HepG2 (cell line): Measurements from ENCODE around the gene FMNL1. TPM values are rescaled to one million over a fixed set of nuclear protein-coding genes. Genes with fewer than 3 reads are reported as not detected.

ENCODE experiments used
- ATF7-NPFF ChIP-seq: sonication (generic); formaldehyde crosslinking; IDR thresholded peaks from 2 replicates; pipeline ENCODE4 v1.8.1; 2023; ENCODE audit warnings: mild to moderate bottlenecking, low read depth, missing genetic modification reagents, moderate library complexity
- GZF1 ChIP-seq: sonication (generic); formaldehyde crosslinking; IDR thresholded peaks from 2 replicates; pipeline ENCODE4 v1.5.1; 2020; ENCODE audit warnings: mild to moderate bottlenecking, missing genetic modification reagents
- HDAC2 ChIP-seq: sonication (generic); formaldehyde crosslinking; IDR thresholded peaks from 2 replicates; pipeline ENCODE4 v1.4.0; 2020; ENCODE audit warnings: missing genetic modification reagents
- HNRNPLL ChIP-seq: fragments of 200-400 bp; formaldehyde crosslinking; IDR thresholded peaks from 2 replicates; pipeline ENCODE4 v1.6.1; 2017; ENCODE audit warnings: mild to moderate bottlenecking, low read depth, low read length; ENCODE audit not compliant: poor library complexity, severe bottlenecking
- HOXD1 ChIP-seq: sonication (generic); formaldehyde crosslinking; IDR thresholded peaks from 2 replicates; pipeline ENCODE4 v1.5.0; 2020; ENCODE audit warnings: missing genetic modification reagents
- NFYB ChIP-seq: sonication (generic); formaldehyde crosslinking; IDR thresholded peaks from 2 replicates; pipeline ENCODE4 v1.4.0; 2020; ENCODE audit warnings: missing genetic modification reagents
- NR2F6 ChIP-seq, 2 experiments: IDR thresholded peaks; 2 replicates each; pipeline ENCODE4 v1.6.1; 2016; ENCODE audit warnings: antibody characterized with exemption in 1 of 2, mild to moderate bottlenecking in 1 of 2
- PITX1 ChIP-seq: sonication (generic); formaldehyde crosslinking; IDR thresholded peaks from 2 replicates; pipeline ENCODE4 v1.5.1; 2020; ENCODE audit warnings: mild to moderate bottlenecking, missing genetic modification reagents
- RFX3 ChIP-seq: IDR thresholded peaks from 2 replicates; pipeline ENCODE4 v1.6.1; 2016; ENCODE audit warnings: missing biosample characterization, missing genetic modification reagents
- SIN3B ChIP-seq: fragments of 150-350 bp; IDR thresholded peaks from 2 replicates; pipeline ENCODE4 v1.6.1; 2014; ENCODE audit warnings: low read length
- SRF ChIP-seq: IDR thresholded peaks from 2 replicates; pipeline ENCODE4 v1.6.1; 2011; ENCODE audit warnings: mild to moderate bottlenecking, low read depth, low read length, moderate library complexity
- U2AF1 ChIP-seq: fragments of 200-400 bp; formaldehyde crosslinking; optimal IDR thresholded peaks from 2 replicates; pipeline ENCODE3; 2017; ENCODE audit warnings: mild to moderate bottlenecking, low read depth, low read length
- ZBTB38 ChIP-seq: sonication (generic); formaldehyde crosslinking; IDR thresholded peaks from 2 replicates; pipeline ENCODE4 v1.5.1; 2020; ENCODE audit warnings: mild to moderate bottlenecking, missing genetic modification reagents
- ZFP37 ChIP-seq: sonication (generic); formaldehyde crosslinking; IDR thresholded peaks from 2 replicates; pipeline ENCODE4 v1.4.0; 2020; ENCODE audit warnings: missing genetic modification reagents, borderline replicate concordance
- ZNF232 ChIP-seq: sonication (generic); formaldehyde crosslinking; IDR thresholded peaks from 2 replicates; pipeline ENCODE4 v1.4.0; 2020; ENCODE audit warnings: missing genetic modification reagents, borderline replicate concordance
- ZNF30 ChIP-seq: sonication (generic); formaldehyde crosslinking; IDR thresholded peaks from 2 replicates; pipeline ENCODE4 v1.5.0; 2020; ENCODE audit warnings: mild to moderate bottlenecking, missing genetic modification reagents
- ZNF33B ChIP-seq: sonication (generic); formaldehyde crosslinking; IDR thresholded peaks from 2 replicates; pipeline ENCODE4 v1.5.1; 2020; ENCODE audit warnings: mild to moderate bottlenecking, missing genetic modification reagents
- ZSCAN21 ChIP-seq: sonication (generic); formaldehyde crosslinking; IDR thresholded peaks from 2 replicates; pipeline ENCODE4 v1.8.0; 2022; ENCODE audit warnings: mild to moderate bottlenecking, missing genetic modification reagents, moderate library complexity, borderline replicate concordance
- polyA plus RNA-seq, 8 experiments: library from polyadenylated mRNA; depleted of rRNA in 3 of 8; stranded (reverse) in 7 of 8; unstranded in 1 of 8; fragments of >200 nt; fragmentation: Illumina TruSeq in 4 of 8; extraction: Trizol in 4 of 8; gene quantifications; 2 replicates each; pipeline versions ENCODE4 v1.2.1 to v1.2.3, GENCODE V29; 2011 to 2016; ENCODE audit warnings: low read depth in 4 of 8, missing spikeins in 1 of 8, mixed read lengths in 1 of 8; ENCODE audit not compliant: insufficient read depth in 1 of 8
- total RNA-seq, 5 experiments: library from RNA; depleted of rRNA; stranded (reverse); fragments of >200 nt; fragmentation: Illumina TruSeq; extraction: Trizol; gene quantifications; 2 replicates each; pipeline ENCODE4 v1.2.3, GENCODE V29; 2016; ENCODE audit warnings: low read depth in 1 of 5
- TF ChIP-seq, protein P1 (sequence below): IDR thresholded peaks from 2 replicates; pipeline ENCODE4 v1.6.1; 2016; ENCODE audit warnings: low read depth, control low read depth
- TF ChIP-seq, protein P2 (sequence below): sonication (generic); formaldehyde crosslinking; IDR thresholded peaks from 2 replicates; pipeline ENCODE4 v1.4.0; 2020; ENCODE audit warnings: missing genetic modification reagents
- TF ChIP-seq, protein P3 (sequence below): fragments of 450-650 bp; IDR thresholded peaks from 2 replicates; pipeline ENCODE4 v1.6.1; 2017
- TF ChIP-seq, protein P4 (sequence below): IDR thresholded peaks from 2 replicates; pipeline ENCODE4 v1.6.1; 2016; ENCODE audit warnings: missing compliant biosample characterization, missing genetic modification reagents, borderline replicate concordance
- TF ChIP-seq, protein P5 (sequence below): sonication (generic); formaldehyde crosslinking; IDR thresholded peaks from 2 replicates; pipeline ENCODE4 v1.4.0; 2020; ENCODE audit warnings: mild to moderate bottlenecking, missing genetic modification reagents

The FMNL1 gene
- total and polyA plus RNA-seq, 2 of the 13 experiments (the other 11 are each of a cell fraction or from before 2014, with no cell fraction given) = 0.53 to 0.70 TPM

DNA sequence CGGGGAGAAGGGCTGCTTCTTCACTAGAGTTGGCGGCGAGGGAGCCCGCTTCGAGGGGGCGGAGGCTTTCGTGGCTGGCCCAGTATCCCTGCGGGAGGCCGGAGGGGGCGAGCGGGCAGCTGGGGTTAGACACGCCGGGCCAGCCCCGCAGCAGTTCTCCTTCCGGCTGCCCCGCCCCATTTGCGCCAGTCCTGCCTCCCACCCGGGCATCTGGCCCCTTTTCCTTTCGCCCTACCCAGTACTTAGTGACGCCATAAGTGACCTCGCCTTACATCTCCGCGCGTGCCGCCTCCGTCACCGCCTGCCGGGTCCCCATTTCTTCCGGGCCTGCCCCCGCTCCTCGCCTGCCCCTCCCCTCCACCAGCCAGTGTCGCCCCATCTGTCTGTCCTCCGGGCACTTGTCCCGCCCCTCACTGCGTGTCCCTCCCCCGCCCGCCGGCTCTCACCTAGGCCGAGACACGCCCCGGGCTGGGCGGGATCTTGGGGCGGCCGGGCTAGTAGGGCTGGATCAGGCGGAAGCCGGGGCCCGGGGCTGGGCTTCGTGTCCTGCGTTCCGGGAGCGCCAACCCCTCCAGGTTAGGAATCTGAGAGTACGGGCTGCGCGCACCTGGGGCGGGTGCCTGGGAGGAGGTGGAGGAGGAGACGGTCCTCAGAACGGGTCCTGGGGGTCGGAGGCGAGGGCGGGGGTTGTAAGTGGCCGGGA lies 25.9 kb downstream of the FMNL1 start (continued):
- TF ChIP-seq, protein P1, sequence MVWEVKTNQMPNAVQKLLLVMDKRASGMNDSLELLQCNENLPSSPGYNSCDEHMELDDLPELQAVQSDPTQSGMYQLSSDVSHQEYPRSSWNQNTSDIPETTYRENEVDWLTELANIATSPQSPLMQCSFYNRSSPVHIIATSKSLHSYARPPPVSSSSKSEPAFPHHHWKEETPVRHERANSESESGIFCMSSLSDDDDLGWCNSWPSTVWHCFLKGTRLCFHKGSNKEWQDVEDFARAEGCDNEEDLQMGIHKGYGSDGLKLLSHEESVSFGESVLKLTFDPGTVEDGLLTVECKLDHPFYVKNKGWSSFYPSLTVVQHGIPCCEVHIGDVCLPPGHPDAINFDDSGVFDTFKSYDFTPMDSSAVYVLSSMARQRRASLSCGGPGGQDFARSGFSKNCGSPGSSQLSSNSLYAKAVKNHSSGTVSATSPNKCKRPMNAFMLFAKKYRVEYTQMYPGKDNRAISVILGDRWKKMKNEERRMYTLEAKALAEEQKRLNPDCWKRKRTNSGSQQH (CRISPR knock-in tag) = no peak
- TF ChIP-seq HDAC2 (CRISPR knock-in tag) = no peak
- TF ChIP-seq, protein P2, sequence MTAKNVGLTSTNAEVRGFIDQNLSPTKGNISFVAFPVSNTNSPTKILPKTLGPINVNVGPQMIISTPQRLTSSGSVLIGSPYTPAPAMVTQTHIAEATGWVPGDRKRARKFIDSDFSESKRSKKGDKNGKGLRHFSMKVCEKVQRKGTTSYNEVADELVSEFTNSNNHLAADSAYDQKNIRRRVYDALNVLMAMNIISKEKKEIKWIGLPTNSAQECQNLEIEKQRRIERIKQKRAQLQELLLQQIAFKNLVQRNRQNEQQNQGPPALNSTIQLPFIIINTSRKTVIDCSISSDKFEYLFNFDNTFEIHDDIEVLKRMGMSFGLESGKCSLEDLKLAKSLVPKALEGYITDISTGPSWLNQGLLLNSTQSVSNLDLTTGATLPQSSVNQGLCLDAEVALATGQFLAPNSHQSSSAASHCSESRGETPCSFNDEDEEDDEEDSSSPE (CRISPR knock-in tag) = peak; percentile 15; the same call in 1 of the 2 replicates
- TF ChIP-seq GZF1 = no peak; the same call in 1 of the 2 replicates
- no peak for TF ChIP-seq RFX3
- TF ChIP-seq, protein P3, sequence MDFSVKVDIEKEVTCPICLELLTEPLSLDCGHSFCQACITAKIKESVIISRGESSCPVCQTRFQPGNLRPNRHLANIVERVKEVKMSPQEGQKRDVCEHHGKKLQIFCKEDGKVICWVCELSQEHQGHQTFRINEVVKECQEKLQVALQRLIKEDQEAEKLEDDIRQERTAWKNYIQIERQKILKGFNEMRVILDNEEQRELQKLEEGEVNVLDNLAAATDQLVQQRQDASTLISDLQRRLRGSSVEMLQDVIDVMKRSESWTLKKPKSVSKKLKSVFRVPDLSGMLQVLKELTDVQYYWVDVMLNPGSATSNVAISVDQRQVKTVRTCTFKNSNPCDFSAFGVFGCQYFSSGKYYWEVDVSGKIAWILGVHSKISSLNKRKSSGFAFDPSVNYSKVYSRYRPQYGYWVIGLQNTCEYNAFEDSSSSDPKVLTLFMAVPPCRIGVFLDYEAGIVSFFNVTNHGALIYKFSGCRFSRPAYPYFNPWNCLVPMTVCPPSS = no peak
- peak; percentile 34; the same call in 1 of the 2 replicates for TF ChIP-seq ZSCAN21 (CRISPR knock-in tag)
- peak; percentile 13; the same call in 1 of the 2 replicates for TF ChIP-seq ZBTB38
- TF ChIP-seq ZNF232 (CRISPR knock-in tag) = no peak
- no peak for TF ChIP-seq NR2F6 (IDR thresholded peaks at IDR 0.05)
- peak; percentile 35; the same call in 1 of the 2 replicates for TF ChIP-seq NR2F6 (CRISPR knock-in tag; IDR thresholded peaks at IDR 0.05)
- TF ChIP-seq PITX1 (CRISPR knock-in tag) = no peak
- TF ChIP-seq, protein P4, sequence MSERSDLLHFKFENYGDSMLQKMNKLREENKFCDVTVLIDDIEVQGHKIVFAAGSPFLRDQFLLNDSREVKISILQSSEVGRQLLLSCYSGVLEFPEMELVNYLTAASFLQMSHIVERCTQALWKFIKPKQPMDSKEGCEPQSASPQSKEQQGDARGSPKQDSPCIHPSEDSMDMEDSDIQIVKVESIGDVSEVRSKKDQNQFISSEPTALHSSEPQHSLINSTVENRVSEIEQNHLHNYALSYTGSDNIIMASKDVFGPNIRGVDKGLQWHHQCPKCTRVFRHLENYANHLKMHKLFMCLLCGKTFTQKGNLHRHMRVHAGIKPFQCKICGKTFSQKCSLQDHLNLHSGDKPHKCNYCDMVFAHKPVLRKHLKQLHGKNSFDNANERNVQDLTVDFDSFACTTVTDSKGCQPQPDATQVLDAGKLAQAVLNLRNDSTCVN (CRISPR knock-in tag) = no peak
- TF ChIP-seq, protein P5, sequence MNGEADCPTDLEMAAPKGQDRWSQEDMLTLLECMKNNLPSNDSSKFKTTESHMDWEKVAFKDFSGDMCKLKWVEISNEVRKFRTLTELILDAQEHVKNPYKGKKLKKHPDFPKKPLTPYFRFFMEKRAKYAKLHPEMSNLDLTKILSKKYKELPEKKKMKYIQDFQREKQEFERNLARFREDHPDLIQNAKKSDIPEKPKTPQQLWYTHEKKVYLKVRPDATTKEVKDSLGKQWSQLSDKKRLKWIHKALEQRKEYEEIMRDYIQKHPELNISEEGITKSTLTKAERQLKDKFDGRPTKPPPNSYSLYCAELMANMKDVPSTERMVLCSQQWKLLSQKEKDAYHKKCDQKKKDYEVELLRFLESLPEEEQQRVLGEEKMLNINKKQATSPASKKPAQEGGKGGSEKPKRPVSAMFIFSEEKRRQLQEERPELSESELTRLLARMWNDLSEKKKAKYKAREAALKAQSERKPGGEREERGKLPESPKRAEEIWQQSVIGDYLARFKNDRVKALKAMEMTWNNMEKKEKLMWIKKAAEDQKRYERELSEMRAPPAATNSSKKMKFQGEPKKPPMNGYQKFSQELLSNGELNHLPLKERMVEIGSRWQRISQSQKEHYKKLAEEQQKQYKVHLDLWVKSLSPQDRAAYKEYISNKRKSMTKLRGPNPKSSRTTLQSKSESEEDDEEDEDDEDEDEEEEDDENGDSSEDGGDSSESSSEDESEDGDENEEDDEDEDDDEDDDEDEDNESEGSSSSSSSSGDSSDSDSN (CRISPR knock-in tag) = peak; percentile 68
- TF ChIP-seq ZNF30 = no peak
- TF ChIP-seq U2AF1 = no peak
- TF ChIP-seq SIN3B = no peak
- TF ChIP-seq SRF = no peak
- TF ChIP-seq ATF7-NPFF = 0 out of 2 replicates have a peak, but pooled peaks have one; percentile 45
- TF ChIP-seq NFYB (CRISPR knock-in tag) = no peak; the same call in 1 of the 2 replicates
- peak; percentile 63; the same call in 1 of the 2 replicates for TF ChIP-seq HOXD1 (CRISPR knock-in tag)
- TF ChIP-seq ZNF33B = 0 out of 2 replicates have a peak, but pooled peaks have one; percentile 45
- no peak; the same call in 1 of the 2 replicates for TF ChIP-seq ZFP37 (CRISPR knock-in tag)
- TF ChIP-seq HNRNPLL = peak; percentile 64
